Endothelial cell of umbilical vein (primary cell): ENCODE data around the gene KRT1. TPM values are rescaled to one million over a fixed set of nuclear protein-coding genes. Genes with fewer than 3 reads are reported as not detected.

Experiments
- BruUV-seq: library from RNA; stranded (reverse); fragments of 400-500 nt; replicated peaks from 2 replicates; lab custom pipeline; 2021; lab: Mats Ljungman, UMichigan
- CTCF ChIA-PET: fragments of 300-600, 350-600 bp; sonication (Branson Sonifier 250); formaldehyde crosslinking; loops from one replicate; lab custom pipeline; 2021; ENCODE audit warnings: antibody characterized with exemption, inconsistent platforms; lab: Charles Lee
- POLR2A ChIA-PET: fragments of 300-600, 350-600 bp; sonication (Branson Sonifier 250); formaldehyde crosslinking; loops from one replicate; lab custom pipeline; 2021; ENCODE audit warnings: antibody characterized with exemption, inconsistent platforms; lab: Charles Lee
- DNase-seq: peaks from one replicate; pipeline ENCODE4 v3.0.0-alpha.2; 2011; ENCODE audit warnings: low read depth, low spot score
- FAIRE-seq: peaks from 2 replicates; lab custom pipeline; 2011; peaks lifted over from hg19 to GRCh38; lab: Jason Lieb, UNC
- H2AFZ ChIP-seq: 2 replicates; pipeline ENCODE4 v1.6.0; 2012; ENCODE audit warnings: low read depth, low read length, control low read depth, inconsistent platforms
- H3K27ac ChIP-seq: 2 replicates; pipeline ENCODE4 v1.5.1; 2011; ENCODE audit warnings: low read depth, mild to moderate bottlenecking, control low read depth, low read length, moderate library complexity; ENCODE audit not compliant: insufficient read depth
- H3K27me3 ChIP-seq, 2 experiments: 2 replicates each; pipeline versions ENCODE4 v1.6.0 to v1.6.1; 2011; ENCODE audit warnings: low read length in 2 of 2, mixed read lengths in 1 of 2; ENCODE audit not compliant: control insufficient read depth in 2 of 2, insufficient read depth in 2 of 2
- H3K36me3 ChIP-seq, 2 experiments: 2 replicates in 1 of 2; 3 replicates in 1 of 2; pipeline ENCODE4 v1.5.1; 2011; ENCODE audit warnings: low read length in 2 of 2, mild to moderate bottlenecking in 1 of 2, moderate library complexity in 1 of 2; ENCODE audit not compliant: control insufficient read depth in 2 of 2, insufficient read depth in 2 of 2; ENCODE audit errors: extremely low read depth in 1 of 2
- H3K4me1 ChIP-seq: 3 replicates; pipeline ENCODE4 v1.5.1; 2011; ENCODE audit warnings: mild to moderate bottlenecking, low read length; ENCODE audit not compliant: control insufficient read depth, insufficient read depth; ENCODE audit errors: extremely low read depth
- H3K4me2 ChIP-seq: 2 replicates; pipeline ENCODE4 v1.6.1; 2011; ENCODE audit warnings: low read length, control low read depth, mixed read lengths; ENCODE audit not compliant: insufficient read depth
- H3K4me3 ChIP-seq, 3 experiments: fragments of 200-600 bp in 1 of 3; sonication (generic), shearing (Covaris generic) in 1 of 3; replicated peaks in 1 of 3; 2 replicates each; pipeline ENCODE4 v1.5.1; 2011 to 2016; ENCODE audit warnings: control low read depth in 3 of 3, low read length in 3 of 3, mild to moderate bottlenecking in 2 of 3, inconsistent platforms in 1 of 3, low read depth in 1 of 3, moderate library complexity in 1 of 3; ENCODE audit not compliant: insufficient read depth in 1 of 3
- H3K79me2 ChIP-seq: 2 replicates; pipeline ENCODE4 v1.6.0; 2012; ENCODE audit warnings: low read length, inconsistent platforms; ENCODE audit not compliant: control insufficient read depth, insufficient read depth
- H3K9ac ChIP-seq: replicated peaks from 2 replicates; pipeline ENCODE3; 2011; ENCODE audit warnings: low read length, control low read depth; ENCODE audit not compliant: insufficient read depth; ENCODE audit errors: extremely low read depth
- H3K9me1 ChIP-seq: replicated peaks from 3 replicates; pipeline ENCODE4 v1.6.0; 2011; ENCODE audit warnings: mild to moderate bottlenecking, low read length; ENCODE audit not compliant: control insufficient read depth, insufficient read depth; ENCODE audit errors: extremely low read depth
- H3K9me3 ChIP-seq: replicated peaks from 2 replicates; pipeline ENCODE4 v1.5.1; 2012; ENCODE audit warnings: low read length, inconsistent platforms; ENCODE audit not compliant: control insufficient read depth, insufficient read depth
- H4K20me1 ChIP-seq: replicated peaks from 2 replicates; pipeline ENCODE3; 2011; ENCODE audit warnings: mild to moderate bottlenecking, low read length; ENCODE audit not compliant: control insufficient read depth, insufficient read depth; ENCODE audit errors: extremely low read depth
- EZH2 ChIP-seq: IDR thresholded peaks from 2 replicates; pipeline ENCODE4 v1.6.1; 2012; ENCODE audit warnings: borderline replicate concordance, low read depth, mild to moderate bottlenecking, moderate library complexity, low read length, inconsistent platforms; ENCODE audit not compliant: severe bottlenecking
- FOS ChIP-seq: IDR thresholded peaks from 2 replicates; pipeline ENCODE4 v1.6.1; 2011; ENCODE audit warnings: mild to moderate bottlenecking, low read length, moderate library complexity, borderline replicate concordance; ENCODE audit not compliant: insufficient read depth
- GATA2 ChIP-seq: IDR thresholded peaks from 2 replicates; pipeline ENCODE4 v1.7.0; 2011; ENCODE audit warnings: low read depth, mild to moderate bottlenecking, moderate library complexity, mixed read lengths, low read length; ENCODE audit not compliant: insufficient read length, insufficient read depth
- JUN ChIP-seq: IDR thresholded peaks from 2 replicates; pipeline ENCODE4 v1.6.1; 2011; ENCODE audit warnings: borderline replicate concordance, low read depth; ENCODE audit not compliant: insufficient read length, insufficient read depth
- MAX ChIP-seq: IDR thresholded peaks from 2 replicates; pipeline ENCODE4 v1.6.1; 2011; ENCODE audit not compliant: insufficient read depth, insufficient read length
- MYC ChIP-seq: IDR thresholded peaks from one replicate; pipeline ENCODE4 v1.6.1; 2011; ENCODE audit warnings: mild to moderate bottlenecking, low read depth, low read length
- POLR2A ChIP-seq: IDR thresholded peaks from 2 replicates; pipeline ENCODE4 v1.6.1; 2012; ENCODE audit warnings: low read depth, mild to moderate bottlenecking, control low read depth, low read length
- POLR2AphosphoS5 ChIP-seq: IDR thresholded peaks from 2 replicates; pipeline ENCODE4 v1.6.1; 2012; ENCODE audit warnings: low read depth, mild to moderate bottlenecking, control low read depth, low read length, moderate library complexity; ENCODE audit not compliant: insufficient read depth
- dilution Hi-C: fragments of 300-500 bp; cut with MboI; formaldehyde crosslinking; loops from one replicate; pipeline ENCODE4 v1.15.0; 2019; ENCODE audit warnings: low sequenced_read_pairs; ENCODE audit not compliant: extremely low pct_ligation_motif_present
- intact Hi-C: fragments of 100-400 bp; cut with micrococcal nuclease; formaldehyde crosslinking; loops from one replicate; pipeline ENCODE4 v1.10.0; 2022
- polyA plus RNA-seq, 4 experiments: library from polyadenylated mRNA; depleted of rRNA in 3 of 4; stranded (reverse) in 3 of 4; unstranded in 1 of 4; fragments of >200 nt; gene quantifications; 2 replicates each; pipeline versions ENCODE4 v1.2.1 to v1.2.3, GENCODE V29; 2011 to 2012; ENCODE audit warnings: missing spikeins in 1 of 4
- total RNA-seq: library from RNA; stranded (reverse); gene quantifications from 2 replicates; pipeline ENCODE4 v1.2.3, GENCODE V29; 2021
- TF ChIP-seq, protein P1 (sequence below), 2 donors: IDR thresholded peaks; 1 replicate in 1 of 2; 2 replicates in 1 of 2; pipeline ENCODE4 v1.5.1; 2011; ENCODE audit warnings: low read length in 2 of 2, mild to moderate bottlenecking in 2 of 2, moderate library complexity in 2 of 2, control low read depth in 1 of 2, inconsistent platforms in 1 of 2, low read depth in 1 of 2; ENCODE audit not compliant: insufficient read depth in 1 of 2; ENCODE audit errors: extremely low read depth in 1 of 2

The KRT1 gene
- total and polyA plus RNA-seq, 2 donors (not counting 3 experiments of a cell fraction or from before 2014, with no cell fraction given): not detected

DNA sequence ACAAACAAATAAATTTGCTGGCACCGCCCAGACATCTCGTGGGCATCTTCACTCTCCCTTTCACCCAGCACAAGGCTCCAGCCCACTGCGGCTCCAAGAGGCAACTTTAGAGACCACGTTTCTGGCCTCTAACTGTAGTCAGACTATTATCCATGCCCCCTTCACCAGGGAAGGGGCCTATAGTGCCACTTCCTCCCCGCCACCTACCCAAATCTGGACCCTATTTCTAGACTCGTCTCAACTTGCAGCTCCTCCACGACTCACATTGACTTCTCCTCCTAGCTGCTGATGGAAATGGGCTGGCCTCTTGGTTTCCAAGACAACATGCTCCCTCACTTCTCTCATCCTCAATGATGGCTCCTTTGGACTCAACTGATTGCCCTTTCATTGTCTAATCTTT is 12.3 kb downstream of the KRT1 start:
- CTCF ChIA-PET: no interaction called here
- H3K4me2 ChIP-seq: no peak overlapping the region
- H3K4me3 ChIP-seq: no peak overlapping the region
- no peaks in the 10 kb centered on the region for H4K20me1 ChIP-seq
- no peaks in the 10 kb centered on the region for H3K4me1 ChIP-seq
- intact Hi-C loops: no loop called here
- TF ChIP-seq FOS (no peak), MYC (no peak), MAX (no peak), POLR2A (no peak), POLR2AphosphoS5 (no peak), JUN (no peak), EZH2 (no peak), GATA2 (no peak)
- TF ChIP-seq, protein P1, sequence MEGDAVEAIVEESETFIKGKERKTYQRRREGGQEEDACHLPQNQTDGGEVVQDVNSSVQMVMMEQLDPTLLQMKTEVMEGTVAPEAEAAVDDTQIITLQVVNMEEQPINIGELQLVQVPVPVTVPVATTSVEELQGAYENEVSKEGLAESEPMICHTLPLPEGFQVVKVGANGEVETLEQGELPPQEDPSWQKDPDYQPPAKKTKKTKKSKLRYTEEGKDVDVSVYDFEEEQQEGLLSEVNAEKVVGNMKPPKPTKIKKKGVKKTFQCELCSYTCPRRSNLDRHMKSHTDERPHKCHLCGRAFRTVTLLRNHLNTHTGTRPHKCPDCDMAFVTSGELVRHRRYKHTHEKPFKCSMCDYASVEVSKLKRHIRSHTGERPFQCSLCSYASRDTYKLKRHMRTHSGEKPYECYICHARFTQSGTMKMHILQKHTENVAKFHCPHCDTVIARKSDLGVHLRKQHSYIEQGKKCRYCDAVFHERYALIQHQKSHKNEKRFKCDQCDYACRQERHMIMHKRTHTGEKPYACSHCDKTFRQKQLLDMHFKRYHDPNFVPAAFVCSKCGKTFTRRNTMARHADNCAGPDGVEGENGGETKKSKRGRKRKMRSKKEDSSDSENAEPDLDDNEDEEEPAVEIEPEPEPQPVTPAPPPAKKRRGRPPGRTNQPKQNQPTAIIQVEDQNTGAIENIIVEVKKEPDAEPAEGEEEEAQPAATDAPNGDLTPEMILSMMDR (IDR thresholded peaks at IDR 0.05; ENCODE audit: extremely low read depth in 1 of 2, insufficient read depth in 1 of 2, low read depth in 1 of 2, low read length in 2 of 2): no peak
- POLR2A ChIA-PET: no interaction called here
- H3K27me3 ChIP-seq: peaks cover 0 to 3% of the 10 kb centered on the region in 2 experiments
- no peak overlapping the region for H2AFZ ChIP-seq
- H3K36me3 ChIP-seq: no peaks in the 10 kb centered on the region
- no peak for FAIRE-seq
- dilution Hi-C loops: no loop called here
- H3K9ac ChIP-seq: no peak overlapping the region
- H3K9me1 ChIP-seq: no peaks in the 10 kb centered on the region
- H3K79me2 ChIP-seq: no peaks in the 10 kb centered on the region
- no peaks in the 10 kb centered on the region for H3K9me3 ChIP-seq
- no peak overlapping the region for H3K27ac ChIP-seq
- no TSS peak for BruUV-seq
- DNase-seq: no peak
